Ishikawa (cell line): ENCODE measurements around the gene GTF2IRD1.

ENCODE experiments used
- CEBPB ChIP-seq: IDR thresholded peaks from 2 replicates; pipeline ENCODE4 v1.6.1; 2012
- CREB1 ChIP-seq: IDR thresholded peaks from 2 replicates; pipeline ENCODE4 v1.6.1; 2012; ENCODE audit warnings: low read depth
- EGR1 ChIP-seq: IDR thresholded peaks from 2 replicates; pipeline ENCODE4 v1.6.1; 2012
- EP300 ChIP-seq: IDR thresholded peaks from 2 replicates; pipeline ENCODE4 v1.6.1; 2012; ENCODE audit warnings: borderline replicate concordance
- FOXM1 ChIP-seq: IDR thresholded peaks from 2 replicates; pipeline ENCODE4 v1.6.1; 2012; ENCODE audit warnings: low read depth, borderline replicate concordance
- NFIC ChIP-seq: IDR thresholded peaks from 2 replicates; pipeline ENCODE4 v1.6.1; 2012
- RAD21 ChIP-seq: IDR thresholded peaks from 2 replicates; pipeline ENCODE4 v1.6.1; 2012; ENCODE audit warnings: low read depth
- TAF1 ChIP-seq: IDR thresholded peaks from 2 replicates; pipeline ENCODE4 v1.6.1; 2012; ENCODE audit warnings: low read depth, mild to moderate bottlenecking
- TCF12 ChIP-seq: IDR thresholded peaks from 2 replicates; pipeline ENCODE4 v1.6.1; 2012; ENCODE audit warnings: low read depth
- TEAD4 ChIP-seq: IDR thresholded peaks from 2 replicates; pipeline ENCODE4 v1.6.1; 2012
- USF1 ChIP-seq: IDR thresholded peaks from 2 replicates; pipeline ENCODE4 v1.6.1; 2012
- YY1 ChIP-seq: IDR thresholded peaks from 2 replicates; pipeline ENCODE4 v1.6.1; 2012; ENCODE audit warnings: low read depth
- ZBTB7A ChIP-seq: IDR thresholded peaks from 2 replicates; pipeline ENCODE4 v1.6.1; 2012; ENCODE audit warnings: low read depth
- TF ChIP-seq, protein P1 (sequence below): IDR thresholded peaks from 2 replicates; pipeline ENCODE4 v1.6.1; 2012; ENCODE audit warnings: low read depth, mild to moderate bottlenecking
- TF ChIP-seq, protein P2 (sequence below): IDR thresholded peaks from 2 replicates; pipeline ENCODE4 v1.6.1; 2012

The GTF2IRD1 gene

GRCh38 chr7:74483402-74484336, 30.0 kb downstream of the GTF2IRD1 start:
- TF ChIP-seq EP300 (peak; percentile 85), EGR1 (no peak), USF1 (no peak), CREB1 (no peak), FOXM1 (peak; percentile 79; the same call in 1 of the 2 replicates), CEBPB (no peak; the same call in 1 of the 2 replicates), NFIC (peak; percentile 91), RAD21 (peak; percentile 9), TAF1 (no peak), TEAD4 (peak; percentile 95), ZBTB7A (no peak), TCF12 (peak; percentile 90), YY1 (peak; percentile 64)
- TF ChIP-seq, protein P1, sequence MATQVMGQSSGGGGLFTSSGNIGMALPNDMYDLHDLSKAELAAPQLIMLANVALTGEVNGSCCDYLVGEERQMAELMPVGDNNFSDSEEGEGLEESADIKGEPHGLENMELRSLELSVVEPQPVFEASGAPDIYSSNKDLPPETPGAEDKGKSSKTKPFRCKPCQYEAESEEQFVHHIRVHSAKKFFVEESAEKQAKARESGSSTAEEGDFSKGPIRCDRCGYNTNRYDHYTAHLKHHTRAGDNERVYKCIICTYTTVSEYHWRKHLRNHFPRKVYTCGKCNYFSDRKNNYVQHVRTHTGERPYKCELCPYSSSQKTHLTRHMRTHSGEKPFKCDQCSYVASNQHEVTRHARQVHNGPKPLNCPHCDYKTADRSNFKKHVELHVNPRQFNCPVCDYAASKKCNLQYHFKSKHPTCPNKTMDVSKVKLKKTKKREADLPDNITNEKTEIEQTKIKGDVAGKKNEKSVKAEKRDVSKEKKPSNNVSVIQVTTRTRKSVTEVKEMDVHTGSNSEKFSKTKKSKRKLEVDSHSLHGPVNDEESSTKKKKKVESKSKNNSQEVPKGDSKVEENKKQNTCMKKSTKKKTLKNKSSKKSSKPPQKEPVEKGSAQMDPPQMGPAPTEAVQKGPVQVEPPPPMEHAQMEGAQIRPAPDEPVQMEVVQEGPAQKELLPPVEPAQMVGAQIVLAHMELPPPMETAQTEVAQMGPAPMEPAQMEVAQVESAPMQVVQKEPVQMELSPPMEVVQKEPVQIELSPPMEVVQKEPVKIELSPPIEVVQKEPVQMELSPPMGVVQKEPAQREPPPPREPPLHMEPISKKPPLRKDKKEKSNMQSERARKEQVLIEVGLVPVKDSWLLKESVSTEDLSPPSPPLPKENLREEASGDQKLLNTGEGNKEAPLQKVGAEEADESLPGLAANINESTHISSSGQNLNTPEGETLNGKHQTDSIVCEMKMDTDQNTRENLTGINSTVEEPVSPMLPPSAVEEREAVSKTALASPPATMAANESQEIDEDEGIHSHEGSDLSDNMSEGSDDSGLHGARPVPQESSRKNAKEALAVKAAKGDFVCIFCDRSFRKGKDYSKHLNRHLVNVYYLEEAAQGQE: no peak
- TF ChIP-seq, protein P2, sequence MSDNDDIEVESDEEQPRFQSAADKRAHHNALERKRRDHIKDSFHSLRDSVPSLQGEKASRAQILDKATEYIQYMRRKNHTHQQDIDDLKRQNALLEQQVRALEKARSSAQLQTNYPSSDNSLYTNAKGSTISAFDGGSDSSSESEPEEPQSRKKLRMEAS: peak; percentile 61; the same call in 1 of the 2 replicates

GRCh38 chr7:74485611-74486010, 31.9 kb downstream of the GTF2IRD1 start:
- TF ChIP-seq CEBPB (0 out of 2 replicates have a peak, but pooled peaks have one; percentile 16), EP300 (no peak)

DNA sequence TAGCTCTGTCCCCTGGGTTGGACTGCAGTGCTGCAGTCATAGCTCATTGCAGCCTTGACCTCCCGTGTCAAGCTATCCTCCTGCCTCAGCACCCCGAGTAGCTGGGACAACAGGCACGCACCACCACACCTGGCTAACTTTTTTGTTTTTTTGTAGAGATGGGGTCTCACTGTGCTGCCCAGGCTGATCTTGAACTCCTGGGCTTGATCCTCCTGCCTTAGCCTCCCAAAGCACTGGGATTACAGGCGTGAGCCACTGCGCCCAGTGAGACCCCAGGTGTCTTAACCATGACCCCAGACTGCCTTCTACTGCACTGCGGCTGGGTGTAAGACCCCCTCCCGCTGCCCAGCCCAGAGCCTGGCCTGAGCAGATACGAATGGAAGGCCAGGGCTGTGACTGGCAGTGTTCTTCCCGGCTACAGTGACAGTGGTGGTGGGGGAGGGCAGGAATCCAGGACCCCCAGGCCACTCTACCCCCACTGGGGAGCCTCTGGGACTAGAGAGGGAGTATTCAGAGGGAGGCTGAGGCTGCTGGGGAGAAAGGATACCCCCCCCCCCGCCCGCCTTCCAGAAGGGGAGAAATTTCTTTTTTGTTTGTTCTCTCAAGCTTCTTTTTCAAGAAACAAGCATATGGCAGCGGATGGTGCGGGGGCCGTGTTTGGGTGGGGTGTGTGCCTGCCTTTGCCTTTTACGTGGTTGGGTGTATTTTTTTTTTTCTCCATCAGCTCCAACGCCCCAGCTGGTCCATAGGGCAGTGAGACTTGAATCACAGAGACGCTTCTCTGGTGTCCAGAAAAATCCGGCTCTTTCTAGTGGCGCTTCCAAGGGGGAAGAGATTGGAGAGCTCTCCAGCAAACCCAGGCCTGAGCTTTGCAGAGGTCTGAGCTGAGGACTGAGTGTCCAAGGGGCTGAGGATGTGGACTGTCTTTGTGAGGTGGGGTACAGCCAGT, 36.6 kb downstream of the GTF2IRD1 start:
- TF ChIP-seq USF1 (no peak), ZBTB7A (no peak), CREB1 (no peak), RAD21 (no peak), FOXM1 (no peak), EP300 (no peak), TAF1 (no peak), YY1 (no peak)
- TF ChIP-seq, protein P2: no peak
- TF ChIP-seq, protein P1: no peak

DNA sequence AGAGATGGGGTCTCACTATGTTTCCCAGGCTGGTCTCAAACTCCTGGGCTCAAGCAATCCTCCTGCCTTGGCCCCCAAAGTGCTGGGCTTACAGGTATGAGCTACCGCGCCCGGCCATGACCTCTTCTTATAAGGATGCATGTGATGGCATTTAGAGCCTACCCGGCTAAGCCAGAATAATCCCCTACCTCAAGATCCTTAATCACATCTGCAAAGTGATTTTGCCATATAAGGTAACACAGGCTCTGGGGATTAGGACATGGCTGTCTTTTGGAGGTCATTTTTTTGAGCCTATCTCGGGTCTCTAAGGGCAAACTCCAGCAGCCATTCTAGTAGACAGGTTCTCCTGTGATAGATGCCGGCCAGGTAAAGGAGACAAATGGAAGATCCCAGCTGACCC, 39.6 kb downstream of the GTF2IRD1 start:
- TF ChIP-seq RAD21: no peak
- TF ChIP-seq FOXM1: no peak
- TF ChIP-seq CREB1: no peak
- TF ChIP-seq ZBTB7A: no peak

DNA sequence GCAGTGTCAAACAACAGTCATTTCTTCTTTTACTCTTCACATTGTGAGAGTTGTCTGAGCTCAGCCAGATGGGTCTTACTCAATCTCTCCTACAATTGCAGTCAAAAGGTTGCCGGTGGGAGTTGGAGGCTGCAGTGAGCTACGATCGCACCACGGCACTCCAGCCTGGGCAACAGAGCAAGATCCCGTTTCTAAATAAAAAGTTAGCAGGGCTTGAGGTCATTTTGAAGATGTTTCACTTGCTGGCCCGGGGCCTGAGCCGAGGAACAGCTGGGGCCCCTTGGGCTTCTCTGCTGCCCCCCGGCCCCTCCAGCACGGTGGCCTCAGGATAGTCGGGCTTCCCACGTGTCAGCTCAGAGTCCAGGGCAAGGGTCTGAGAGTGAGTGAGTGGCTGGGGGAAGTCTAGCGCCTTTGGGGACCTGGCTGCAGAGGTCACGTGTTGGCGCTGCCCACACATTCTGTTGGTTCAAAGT, 40.4 kb downstream of the GTF2IRD1 start:
- TF ChIP-seq RAD21: no peak
- TF ChIP-seq YY1: no peak
- TF ChIP-seq FOXM1: no peak
- no peak for TF ChIP-seq TAF1
- no peak for TF ChIP-seq EP300
- no peak for TF ChIP-seq EGR1
- TF ChIP-seq USF1: no peak
- no peak for TF ChIP-seq TCF12
- TF ChIP-seq CREB1: no peak
- TF ChIP-seq TEAD4: no peak
- TF ChIP-seq CEBPB: no peak
- TF ChIP-seq, protein P2: no peak
- TF ChIP-seq, protein P1: no peak
- TF ChIP-seq ZBTB7A: no peak
- TF ChIP-seq NFIC: no peak
